SJCRH30 (cell line): ENCODE measurements around the gene ROCK2. TPM values are rescaled to one million over a fixed set of nuclear protein-coding genes. Genes with fewer than 3 reads are reported as not detected.

Source experiments
- DNase-seq, 2 experiments: peaks; one replicate each; pipeline ENCODE4 v3.0.0-alpha.2; 2015 to 2020
- H3K27ac ChIP-seq: fragments of 250-450 bp; sonication (Bioruptor Pico); 2 replicates; pipeline ENCODE4 v1.5.1; 2020; ENCODE audit warnings: mild to moderate bottlenecking, moderate library complexity
- H3K27me3 ChIP-seq: fragments of 250-450 bp; sonication (Bioruptor Pico); 2 replicates; pipeline ENCODE4 v1.5.1; 2020; ENCODE audit warnings: mild to moderate bottlenecking, moderate library complexity
- H3K36me3 ChIP-seq: fragments of 250-450 bp; sonication (Bioruptor Pico); 2 replicates; pipeline ENCODE4 v1.5.1; 2020; ENCODE audit warnings: mild to moderate bottlenecking, moderate library complexity
- H3K4me1 ChIP-seq: fragments of 250-450 bp; sonication (Bioruptor Pico); 2 replicates; pipeline ENCODE4 v1.5.1; 2020; ENCODE audit warnings: mild to moderate bottlenecking, moderate library complexity
- H3K4me3 ChIP-seq: fragments of 250-450 bp; sonication (Bioruptor Pico); 2 replicates; pipeline ENCODE4 v1.5.1; 2020; ENCODE audit warnings: mild to moderate bottlenecking, moderate library complexity
- H3K9me3 ChIP-seq: fragments of 250-450 bp; sonication (Bioruptor Pico); replicated peaks from 2 replicates; pipeline ENCODE4 v1.5.1; 2020; ENCODE audit warnings: mild to moderate bottlenecking, moderate library complexity
- total RNA-seq: library from RNA; depleted of rRNA; stranded (reverse); fragments of >200 nt; shearing (Covaris generic); gene quantifications from 2 replicates; pipeline ENCODE4 v1.2.3, GENCODE V29; 2014

The ROCK2 gene
- total RNA-seq, 1 experiment from 2014 or later, result 61.2 TPM

GRCh38 chr2:11157731-11158130, 186.7 kb downstream of the ROCK2 start:
- DNase-seq, result no peak
- H3K4me1 ChIP-seq, result peaks cover 4% of the 10 kb centered on the region; the same call in 1 of the 2 replicates
- no peaks in the 10 kb centered on the region for H3K9me3 ChIP-seq
- H3K27me3 ChIP-seq, result no peaks in the 10 kb centered on the region
- H3K27ac ChIP-seq, result no peak overlapping the region
- no peak overlapping the region for H3K4me3 ChIP-seq
- no peaks in the 10 kb centered on the region for H3K36me3 ChIP-seq

GRCh38 chr2:11157296-11157695, 187.1 kb downstream of the ROCK2 start:
- Histone ChIP-seq H3K27ac (no peak overlapping the region), H3K9me3 (no peaks in the 10 kb centered on the region), H3K36me3 (no peaks in the 10 kb centered on the region), H3K4me1 (peaks cover 4% of the 10 kb centered on the region; the same call in 1 of the 2 replicates), H3K27me3 (no peaks in the 10 kb centered on the region), H3K4me3 (no peak overlapping the region)
- DNase-seq, result no peak

GRCh38 chr2:11156396-11157075, 187.9 kb downstream of the ROCK2 start:
- no peaks in the 10 kb centered on the region for H3K27me3 ChIP-seq
- no peaks in the 10 kb centered on the region for H3K9me3 ChIP-seq
- H3K27ac ChIP-seq, result no peak overlapping the region
- no peak overlapping the region for H3K4me3 ChIP-seq
- no peaks in the 10 kb centered on the region for H3K36me3 ChIP-seq
- DNase-seq, result no peak
- peaks cover 4% of the 10 kb centered on the region; the same call in 1 of the 2 replicates for H3K4me1 ChIP-seq

GRCh38 chr2:11155381-11156035, 188.9 kb downstream of the ROCK2 start, which contains the start of gene SLC66A3:
TSS of gene SLC66A3 (plus strand) at chr2:11155467. CDS start at chr2:11155547, 80 bp downstream.
- Histone ChIP-seq H3K4me1 (peaks cover 4% of the 10 kb centered on the region; the same call in 1 of the 2 replicates), H3K9me3 (no peaks in the 10 kb centered on the region), H3K27ac (peak within 1 kb of the TSS; percentile 87), H3K4me3 (peak within 1 kb of the TSS; percentile 66), H3K36me3 (no peaks in the 10 kb centered on the region), H3K27me3 (no peaks in the 10 kb centered on the region)
- peak; percentile 88 to 91 for DNase-seq

GRCh38 chr2:11154923-11155380, 189.5 kb downstream of the ROCK2 start:
- DNase-seq, result peak; percentile 99

GRCh38 chr2:11154016-11154922, 190.2 kb downstream of the ROCK2 start:
- H3K27ac ChIP-seq, result peak overlapping the region; percentile 87
- H3K4me1 ChIP-seq, result peaks cover 4% of the 10 kb centered on the region; the same call in 1 of the 2 replicates
- DNase-seq, result peak in 1 of 2 experiments; percentile 61
- H3K9me3 ChIP-seq, result no peaks in the 10 kb centered on the region
- no peaks in the 10 kb centered on the region for H3K36me3 ChIP-seq
- H3K27me3 ChIP-seq, result no peaks in the 10 kb centered on the region
- peak overlapping the region; percentile 53 for H3K4me3 ChIP-seq

More at GRCh38 chr2:11154923-11155380, 189.5 kb downstream of the ROCK2 start:
- Histone ChIP-seq H3K27me3 (no peaks in the 10 kb centered on the region), H3K4me1 (peaks cover 4% of the 10 kb centered on the region; the same call in 1 of the 2 replicates), H3K9me3 (no peaks in the 10 kb centered on the region), H3K4me3 (peak overlapping the region; percentile 66), H3K27ac (peak overlapping the region; percentile 87), H3K36me3 (no peaks in the 10 kb centered on the region)

GRCh38 chr2:11152591-11152990, 191.8 kb downstream of the ROCK2 start:
- Histone ChIP-seq H3K9me3 (no peaks in the 10 kb centered on the region), H3K27me3 (no peaks in the 10 kb centered on the region), H3K36me3 (no peaks in the 10 kb centered on the region), H3K4me3 (no peak overlapping the region), H3K4me1 (peaks cover 4% of the 10 kb centered on the region; the same call in 1 of the 2 replicates), H3K27ac (no peak overlapping the region)
- DNase-seq, result no peak

GRCh38 chr2:11147263-11147662, 197.2 kb downstream of the ROCK2 start:
- Histone ChIP-seq H3K4me3 (no peak overlapping the region), H3K27ac (no peak overlapping the region), H3K9me3 (0 out of 2 replicates have a peak, but pooled peaks cover 3% of the 10 kb centered on the region), H3K4me1 (no peaks in the 10 kb centered on the region), H3K36me3 (no peaks in the 10 kb centered on the region), H3K27me3 (no peaks in the 10 kb centered on the region)
- DNase-seq, result no peak

- H3K27me3 ChIP-seq, result no peaks in the 10 kb centered on the region
- no peak for DNase-seq
- no peak overlapping the region for H3K27ac ChIP-seq
- H3K4me1 ChIP-seq, result no peaks in the 10 kb centered on the region
- no peak overlapping the region for H3K4me3 ChIP-seq
- H3K9me3 ChIP-seq, result 0 out of 2 replicates have a peak, but pooled peaks cover 3% of the 10 kb centered on the region
- H3K36me3 ChIP-seq, result no peaks in the 10 kb centered on the region
Measured at GRCh38 chr2:11146076-11146475, 198.4 kb downstream of the ROCK2 start.

- Histone ChIP-seq H3K36me3 (no peaks in the 10 kb centered on the region), H3K9me3 (0 out of 2 replicates have a peak, but pooled peaks cover 3% of the 10 kb centered on the region), H3K27ac (no peak overlapping the region), H3K27me3 (no peaks in the 10 kb centered on the region), H3K4me3 (no peak overlapping the region), H3K4me1 (no peaks in the 10 kb centered on the region)
- no peak for DNase-seq
Measured at GRCh38 chr2:11145350-11145749, 199.1 kb downstream of the ROCK2 start.

GRCh38 chr2:11144738-11145079, 199.7 kb downstream of the ROCK2 start:
- no peak for DNase-seq
- H3K4me1 ChIP-seq, result no peaks in the 10 kb centered on the region
- no peaks in the 10 kb centered on the region for H3K27me3 ChIP-seq

GRCh38 chr2:11144077-11144737, 200.2 kb downstream of the ROCK2 start:
- DNase-seq, result no peak
- Histone ChIP-seq H3K9me3 (0 out of 2 replicates have a peak, but pooled peaks cover 3% of the 10 kb centered on the region), H3K4me1 (no peaks in the 10 kb centered on the region), H3K27me3 (no peaks in the 10 kb centered on the region), H3K27ac (no peak overlapping the region), H3K36me3 (no peaks in the 10 kb centered on the region), H3K4me3 (no peak overlapping the region)

More at GRCh38 chr2:11144738-11145079, 199.7 kb downstream of the ROCK2 start:
- H3K27ac ChIP-seq, result no peak overlapping the region
- H3K4me3 ChIP-seq, result no peak overlapping the region
- H3K36me3 ChIP-seq, result no peaks in the 10 kb centered on the region
- 0 out of 2 replicates have a peak, but pooled peaks cover 3% of the 10 kb centered on the region for H3K9me3 ChIP-seq

- Histone ChIP-seq H3K27me3 (no peaks in the 10 kb centered on the region), H3K27ac (no peak overlapping the region), H3K4me3 (no peak overlapping the region), H3K9me3 (0 out of 2 replicates have a peak, but pooled peaks cover 3% of the 10 kb centered on the region), H3K36me3 (no peaks in the 10 kb centered on the region), H3K4me1 (no peaks in the 10 kb centered on the region)
- no peak for DNase-seq
Measured at GRCh38 chr2:11142987-11143386, 201.4 kb downstream of the ROCK2 start.

GRCh38 chr2:11142330-11142729, 202.1 kb downstream of the ROCK2 start:
- Histone ChIP-seq H3K27me3 (no peaks in the 10 kb centered on the region), H3K4me3 (no peak overlapping the region), H3K4me1 (no peaks in the 10 kb centered on the region), H3K36me3 (no peaks in the 10 kb centered on the region), H3K27ac (no peak overlapping the region), H3K9me3 (0 out of 2 replicates have a peak, but pooled peaks cover 3% of the 10 kb centered on the region)
- DNase-seq, result no peak
